CD4-positive, alpha-beta T cell treated with Interleukin-15 for 4 hours (primary cell): ENCODE measurements around the gene ADAMTSL5.
"Not testable (repeated sequence)": the region's sequence is repeated elsewhere in the genome, so short reads cannot be mapped to it uniquely, and the experiment has no call there.

Experiments
- DNase-seq: peaks from one replicate; pipeline ENCODE4 v3.0.0-alpha.2; 2020; ENCODE audit warnings: low spot score

The ADAMTSL5 gene

GRCh38 chr19:1530856-1531255 is 18.0 kb upstream of the ADAMTSL5 start:
- DNase-seq: not testable (repeated sequence)

- no peak for DNase-seq
Measured at GRCh38 chr19:1529430-1529816, 16.6 kb upstream of the ADAMTSL5 start.

- no peak for DNase-seq
Measured at GRCh38 chr19:1528596-1529429, 16.0 kb upstream of the ADAMTSL5 start.

- DNase-seq: no peak
Measured at GRCh38 chr19:1527650-1528309, 15.0 kb upstream of the ADAMTSL5 start.

GRCh38 chr19:1526979-1527649 is 14.3 kb upstream of the ADAMTSL5 start:
- no peak for DNase-seq

GRCh38 chr19:1526066-1526778 is 13.4 kb upstream of the ADAMTSL5 start:
- no peak for DNase-seq

- DNase-seq: no peak
Measured at GRCh38 chr19:1525343-1525742, 12.5 kb upstream of the ADAMTSL5 start.

- DNase-seq: no peak
Measured at GRCh38 chr19:1524972-1525325, 12.1 kb upstream of the ADAMTSL5 start.

- DNase-seq: no peak
Measured at GRCh38 chr19:1524287-1524971, 11.6 kb upstream of the ADAMTSL5 start.

GRCh38 chr19:1523412-1524286 is 10.8 kb upstream of the ADAMTSL5 start, which contains the start of gene PLK5:
Gene PLK5, plus strand, starts transcription at chr19:1524077. Its CDS starts 2,920 bp downstream, at chr19:1526997.
- DNase-seq: no peak

GRCh38 chr19:1522838-1523237 is 10.0 kb upstream of the ADAMTSL5 start:
- no peak for DNase-seq

GRCh38 chr19:1522061-1522460 is 9.2 kb upstream of the ADAMTSL5 start:
- DNase-seq: no peak

- DNase-seq: no peak
Measured at GRCh38 chr19:1521636-1522035, 8.8 kb upstream of the ADAMTSL5 start.

- no peak for DNase-seq
Measured at GRCh38 chr19:1520203-1520780, 7.5 kb upstream of the ADAMTSL5 start.

GRCh38 chr19:1519802-1520201 is 7.0 kb upstream of the ADAMTSL5 start:
- DNase-seq: not testable (repeated sequence)

GRCh38 chr19:1518471-1518870 is 5.7 kb upstream of the ADAMTSL5 start:
- DNase-seq: no peak

- DNase-seq: no peak
Measured at GRCh38 chr19:1516395-1516753, 3.6 kb upstream of the ADAMTSL5 start.

GRCh38 chr19:1514986-1515721 is 2.3 kb upstream of the ADAMTSL5 start:
- DNase-seq: no peak

GRCh38 chr19:1514295-1514661 is 1.5 kb upstream of the ADAMTSL5 start:
- DNase-seq: no peak
